AG10803 (cell line): Measurements from ENCODE around the gene UNK.

Experiments
- DNase-seq: peaks from one replicate; pipeline ENCODE4 v3.0.0; 2010; ENCODE audit warnings: low read depth
- H3K4me3 ChIP-seq: 2 replicates; pipeline ENCODE4 v1.5.1; 2011; ENCODE audit warnings: mild to moderate bottlenecking, low read length, control low read depth
- TF ChIP-seq, protein P1 (sequence below): conservative IDR thresholded peaks from 2 replicates; pipeline ENCODE4 v1.5.1; 2011; ENCODE audit warnings: mild to moderate bottlenecking, low read length, control low read depth, inconsistent platforms

The UNK gene

DNA sequence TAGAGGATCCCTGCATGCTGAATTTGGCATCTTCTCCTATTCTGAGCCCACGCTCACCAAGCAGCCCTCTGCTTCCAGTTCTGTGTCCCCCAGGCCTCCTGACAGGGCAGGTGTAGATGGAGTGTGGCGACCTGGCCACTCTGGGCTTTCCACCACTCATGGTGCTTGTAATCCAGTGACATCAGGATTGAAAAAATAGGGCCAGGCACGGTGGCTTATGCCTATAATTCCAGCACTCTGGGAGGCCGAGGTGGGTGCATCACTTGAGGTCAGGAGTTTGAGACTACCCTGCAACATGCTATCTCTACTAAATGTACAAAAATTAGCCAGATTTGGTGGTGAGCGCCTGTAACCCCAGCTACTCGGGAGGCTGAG lies 29.4 kb downstream of the UNK start:
- DNase-seq = no peak
- TF ChIP-seq, protein P1, sequence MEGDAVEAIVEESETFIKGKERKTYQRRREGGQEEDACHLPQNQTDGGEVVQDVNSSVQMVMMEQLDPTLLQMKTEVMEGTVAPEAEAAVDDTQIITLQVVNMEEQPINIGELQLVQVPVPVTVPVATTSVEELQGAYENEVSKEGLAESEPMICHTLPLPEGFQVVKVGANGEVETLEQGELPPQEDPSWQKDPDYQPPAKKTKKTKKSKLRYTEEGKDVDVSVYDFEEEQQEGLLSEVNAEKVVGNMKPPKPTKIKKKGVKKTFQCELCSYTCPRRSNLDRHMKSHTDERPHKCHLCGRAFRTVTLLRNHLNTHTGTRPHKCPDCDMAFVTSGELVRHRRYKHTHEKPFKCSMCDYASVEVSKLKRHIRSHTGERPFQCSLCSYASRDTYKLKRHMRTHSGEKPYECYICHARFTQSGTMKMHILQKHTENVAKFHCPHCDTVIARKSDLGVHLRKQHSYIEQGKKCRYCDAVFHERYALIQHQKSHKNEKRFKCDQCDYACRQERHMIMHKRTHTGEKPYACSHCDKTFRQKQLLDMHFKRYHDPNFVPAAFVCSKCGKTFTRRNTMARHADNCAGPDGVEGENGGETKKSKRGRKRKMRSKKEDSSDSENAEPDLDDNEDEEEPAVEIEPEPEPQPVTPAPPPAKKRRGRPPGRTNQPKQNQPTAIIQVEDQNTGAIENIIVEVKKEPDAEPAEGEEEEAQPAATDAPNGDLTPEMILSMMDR = no peak

DNA sequence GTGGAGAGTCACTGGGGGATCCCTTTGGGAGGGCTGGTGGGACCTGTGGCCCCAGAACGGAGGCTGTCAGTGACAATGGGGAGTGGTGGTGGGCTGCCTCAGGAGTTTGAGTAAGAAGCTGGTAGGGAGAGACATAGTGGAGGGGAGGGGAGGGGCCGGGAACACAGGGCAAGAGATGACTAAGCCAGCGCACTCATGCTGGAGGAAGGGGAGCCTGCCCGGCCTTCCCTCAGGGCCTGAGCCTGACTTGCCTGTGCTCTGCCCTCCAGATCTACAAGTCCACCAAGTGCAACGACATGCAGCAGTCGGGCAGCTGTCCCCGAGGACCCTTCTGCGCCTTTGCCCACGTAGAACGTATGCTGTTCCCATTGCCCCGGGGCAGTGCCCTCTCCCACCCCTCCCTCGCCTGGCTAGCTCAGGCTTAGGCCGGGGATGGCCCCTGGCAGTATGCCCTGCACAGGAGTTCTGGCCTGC lies 30.3 kb downstream of the UNK start:
- peak; percentile 44 for DNase-seq
- TF ChIP-seq, protein P1 = no peak
- no peak overlapping the region for H3K4me3 ChIP-seq

More for the DNA sequence above, 29.4 kb downstream of the UNK start:
- no peak overlapping the region for H3K4me3 ChIP-seq

DNA sequence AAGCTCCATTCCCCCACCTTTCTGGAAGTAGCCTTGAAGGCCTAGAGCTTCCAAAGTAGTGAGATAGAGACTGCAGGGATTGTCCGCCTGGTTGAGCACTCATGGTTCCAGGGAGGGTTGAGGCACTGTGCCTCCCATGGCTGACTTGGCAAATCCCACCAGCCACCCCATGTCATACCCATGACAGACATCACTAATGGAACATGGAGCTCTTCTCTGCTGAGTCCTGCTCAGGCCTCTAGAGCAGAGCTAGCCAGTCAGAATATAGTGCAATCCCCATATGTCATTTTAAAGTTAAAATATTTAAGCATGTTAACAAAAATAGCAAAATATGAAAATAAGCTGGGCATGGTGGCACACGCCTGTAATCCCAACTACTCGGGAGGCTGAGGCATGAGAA lies 30.8 kb downstream of the UNK start:
- H3K4me3 ChIP-seq = no peak overlapping the region
- TF ChIP-seq, protein P1 = no peak
- DNase-seq = no peak

DNA sequence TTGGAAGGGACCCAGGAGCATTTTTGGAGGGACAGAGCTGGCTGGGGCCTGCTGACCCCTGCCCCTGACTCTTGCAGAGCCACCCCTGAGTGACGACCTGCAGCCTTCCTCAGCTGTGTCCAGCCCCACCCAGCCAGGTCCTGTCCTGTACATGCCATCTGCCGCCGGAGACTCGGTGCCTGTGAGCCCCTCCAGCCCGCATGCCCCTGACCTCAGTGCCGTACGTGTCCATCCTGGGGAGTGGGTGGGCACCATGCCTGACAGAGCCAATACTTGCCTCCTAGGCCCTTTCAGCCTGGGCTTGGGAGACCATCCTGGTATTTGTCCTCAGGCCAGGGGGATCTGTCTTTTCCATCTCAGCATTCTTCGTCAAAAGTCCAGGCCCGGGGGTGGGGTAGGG lies 32.1 kb downstream of the UNK start:
- TF ChIP-seq, protein P1 = no peak
- no peak for DNase-seq
- no peak overlapping the region for H3K4me3 ChIP-seq

DNA sequence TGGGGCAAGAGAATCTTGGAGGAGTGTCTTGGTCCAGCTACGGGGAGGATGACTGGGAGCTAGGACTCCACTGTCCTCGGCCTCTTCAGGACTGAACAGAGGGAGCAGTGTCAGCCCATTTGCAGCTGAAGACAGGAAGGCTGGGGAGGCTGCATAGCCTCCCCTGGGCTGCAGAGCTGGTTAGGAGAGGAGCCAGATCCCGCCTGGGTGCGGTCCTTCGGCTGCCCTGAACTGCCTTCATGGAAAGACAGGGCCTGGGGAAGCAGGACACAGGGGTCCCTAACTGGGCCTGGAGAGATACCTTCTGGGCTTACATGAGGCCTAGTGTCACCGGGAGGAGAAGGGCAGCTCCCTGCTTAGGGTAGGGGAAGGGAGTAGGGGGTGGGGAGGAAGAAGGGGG lies 33.0 kb downstream of the UNK start:
- no peak for DNase-seq
- TF ChIP-seq, protein P1 = no peak
- H3K4me3 ChIP-seq = no peak overlapping the region

DNA sequence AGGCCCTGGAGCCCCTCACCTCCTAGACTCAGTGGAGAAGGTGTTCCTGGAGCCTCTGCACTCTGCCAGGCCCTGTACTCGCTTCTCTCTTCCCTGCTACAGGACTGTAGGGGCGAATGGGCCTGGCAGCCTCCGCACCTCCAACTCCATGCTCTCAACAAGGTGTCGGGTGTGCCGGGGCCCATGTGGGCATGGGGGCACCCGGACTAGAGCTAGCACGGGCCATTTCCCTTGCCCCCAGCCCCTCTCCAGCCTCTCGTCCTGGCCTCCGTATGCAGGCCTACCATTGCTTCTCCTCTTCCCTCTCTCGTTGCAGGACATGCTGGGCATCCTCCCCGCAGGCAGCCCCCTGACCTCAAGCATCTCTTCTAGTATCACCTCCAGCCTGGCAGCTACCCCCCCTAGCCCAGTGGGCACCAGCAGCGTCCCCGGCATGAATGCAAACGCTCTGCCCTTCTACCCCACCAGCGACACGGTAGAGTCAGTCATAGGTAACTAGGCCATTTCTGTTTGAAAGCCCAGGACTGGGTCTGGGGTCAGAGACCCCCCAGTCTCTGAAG lies 33.8 kb downstream of the UNK start:
- TF ChIP-seq, protein P1 = no peak
- no peak overlapping the region for H3K4me3 ChIP-seq
- no peak for DNase-seq

DNA sequence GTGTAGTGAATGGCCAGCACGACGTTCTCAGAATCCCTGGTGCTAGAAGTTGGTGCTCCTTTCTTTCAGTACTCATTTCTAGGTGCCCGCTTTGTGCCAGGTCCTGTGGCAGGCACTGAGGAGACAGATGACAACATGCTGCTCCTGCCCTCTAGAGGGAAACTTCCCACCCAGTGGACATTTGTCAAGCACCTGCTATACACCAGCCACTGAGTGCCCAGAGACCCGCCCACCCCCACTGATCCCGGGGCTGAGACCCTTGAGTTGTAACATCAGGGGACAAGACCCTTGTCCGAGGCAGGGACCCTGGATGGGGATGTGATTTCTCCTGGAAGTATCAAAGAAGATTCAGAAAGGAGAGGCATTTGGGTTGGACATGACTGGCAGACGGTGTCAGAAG lies 34.5 kb downstream of the UNK start:
- TF ChIP-seq, protein P1 = no peak
- no peak overlapping the region for H3K4me3 ChIP-seq
- no peak for DNase-seq
